Gastroesophageal sphincter (tissue), 4 donors: ENCODE measurements around the gene LHFPL2. TPM values are rescaled to one million over a fixed set of nuclear protein-coding genes. Genes with fewer than 3 reads are reported as not detected.

Experiments
- ATAC-seq: fragments of 150-250 bp; one replicate; pipeline ENCODE4 v1.9.1; 2016; ENCODE audit warnings: mild to moderate bottlenecking, moderate library complexity
- H3K27ac ChIP-seq, 4 donors: fragments of 200-600 bp; sonication (generic) in 3 of 4; 1 replicate in 3 of 4; 2 replicates in 1 of 4; pipeline ENCODE4 v1.5.1; 2016 to 2019
- H3K27me3 ChIP-seq: fragments of 200-600 bp; sonication (generic); one replicate; pipeline ENCODE4 v1.5.1; 2019
- H3K36me3 ChIP-seq, 2 donors: fragments of 200-600 bp; sonication (generic); one replicate each; pipeline ENCODE4 v1.5.1; 2019; ENCODE audit warnings: control low read depth in 1 of 2
- H3K4me1 ChIP-seq, 3 donors: fragments of 200-600 bp; sonication (generic); 1 replicate in 2 of 3; 2 replicates in 1 of 3; pipeline ENCODE4 v1.5.1; 2016 to 2019; ENCODE audit warnings: control low read depth in 2 of 3
- H3K4me3 ChIP-seq, 2 donors: fragments of 200-600 bp; sonication (generic); one replicate each; pipeline ENCODE4 v1.5.1; 2019; ENCODE audit warnings: mild to moderate bottlenecking in 1 of 2, moderate library complexity in 1 of 2
- H3K9me3 ChIP-seq, 3 donors: fragments of 200-600 bp; sonication (generic); one replicate each; pipeline ENCODE4 v1.5.1; 2017 to 2019; ENCODE audit warnings: control low read depth in 2 of 3
- EP300 ChIP-seq: sonication (generic); formaldehyde crosslinking; IDR thresholded peaks from one replicate; pipeline ENCODE4 v1.6.1; 2017; ENCODE audit warnings: antibody characterized with exemption, mild to moderate bottlenecking
- POLR2A ChIP-seq, 2 donors: fragments of 450-650 bp; IDR thresholded peaks; one replicate each; pipeline ENCODE4 v1.6.1; 2017; ENCODE audit warnings: antibody characterized with exemption in 2 of 2, mild to moderate bottlenecking in 2 of 2, moderate library complexity in 1 of 2
- POLR2AphosphoS5 ChIP-seq: sonication (generic); formaldehyde crosslinking; IDR thresholded peaks from one replicate; pipeline ENCODE4 v1.6.1; 2017; ENCODE audit warnings: antibody characterized with exemption
- WGBS, 2 donors: methylation state at CpG; one replicate each; pipeline ENCODE4 v1.1.5; 2018; ENCODE audit warnings: low coverage in 1 of 2; 5-methylcytosine and 5-hydroxymethylcytosine counted together
- total RNA-seq, 4 donors: library from RNA; depleted of rRNA; stranded (reverse); fragments of >200 nt; gene quantifications; one replicate each; pipeline ENCODE4 v1.1.0, GENCODE V29; 2016
- TF ChIP-seq, protein P1 (sequence below), 4 experiments: fragments of 200-600 bp in 2 of 4; fragments of 450-650 bp in 2 of 4; sonication (generic) in 1 of 4; IDR thresholded peaks; one replicate each; pipeline ENCODE4 v1.5.1; 2017 to 2019; ENCODE audit warnings: antibody characterized with exemption in 4 of 4, mild to moderate bottlenecking in 2 of 4, moderate library complexity in 2 of 4

Gene LHFPL2
- total RNA-seq, 4 donors from 2014 or later: 14.9 to 44.2 (median 39.3) TPM

DNA sequence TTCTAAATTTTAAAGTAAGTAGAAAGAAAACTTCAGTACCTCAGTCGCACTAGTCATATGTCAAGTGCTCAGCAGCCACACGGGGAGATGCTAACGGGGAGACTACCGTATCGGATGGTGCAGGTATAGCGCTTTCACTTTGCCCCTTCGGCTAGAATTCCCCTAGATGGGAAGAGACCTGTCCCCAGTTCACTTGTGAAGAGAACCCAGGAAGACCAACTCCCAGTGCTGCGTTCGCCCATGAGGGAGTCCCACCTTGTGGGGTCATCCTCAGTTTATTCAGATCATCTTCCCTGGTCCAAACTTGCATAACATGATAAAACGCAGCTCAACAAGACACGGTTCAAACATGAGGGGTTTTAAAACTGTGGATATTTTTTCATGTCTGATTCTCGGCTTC, 87.3 kb downstream of the LHFPL2 start:
- no peak for ATAC-seq
- TF ChIP-seq POLR2AphosphoS5 (no peak), EP300 (no peak)
- no peaks in the 10 kb centered on the region for H3K36me3 ChIP-seq
- no peak overlapping the region for H3K27ac ChIP-seq
- H3K27me3 ChIP-seq: no peaks in the 10 kb centered on the region
- H3K9me3 ChIP-seq: no peaks in the 10 kb centered on the region
- 95% methylated on average over 7 to 12 of the region's 12 CpGs for WGBS, 2 donors
- peaks cover 0 to 6% (median 0%) of the 10 kb centered on the region in 3 donors for H3K4me1 ChIP-seq
- H3K4me3 ChIP-seq: no peak overlapping the region

DNA sequence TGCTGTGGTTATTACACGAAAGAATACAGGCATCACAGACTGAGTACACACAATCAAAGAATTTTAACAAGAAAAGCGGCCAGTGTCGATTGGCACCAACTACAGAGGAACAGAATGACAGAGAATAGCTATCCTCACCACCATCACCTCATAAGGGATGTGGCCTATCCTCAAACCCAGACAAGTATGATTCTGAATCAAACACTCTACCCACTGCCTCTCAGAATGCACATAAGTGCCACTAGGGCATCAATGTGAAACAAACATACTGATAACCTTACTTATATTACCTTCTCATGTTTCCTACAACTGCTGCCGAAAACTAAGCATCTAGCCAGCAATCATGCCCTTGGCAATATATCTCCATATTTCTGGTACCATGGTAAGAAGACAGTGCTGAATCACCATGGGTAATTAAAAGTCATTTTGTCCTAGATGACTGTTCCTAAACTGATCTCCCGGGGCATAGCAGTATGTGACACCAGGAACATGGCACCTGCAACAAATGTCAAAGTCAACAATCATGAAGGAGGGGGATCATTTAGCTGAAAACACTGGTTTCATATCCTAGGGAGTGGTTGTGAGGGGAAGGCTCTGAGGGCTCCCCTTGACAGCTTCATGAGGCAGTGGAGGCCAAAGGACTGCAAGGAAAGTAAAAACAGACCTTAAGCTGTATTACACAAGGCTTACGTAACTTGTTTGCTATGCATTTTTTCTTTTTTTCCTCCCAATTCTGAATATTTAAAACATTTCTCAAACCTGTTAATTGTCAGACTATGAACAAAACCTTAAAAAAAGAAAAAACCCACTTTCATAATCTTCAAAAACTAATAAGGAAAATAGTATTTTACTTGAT, 88.3 kb downstream of the LHFPL2 start:
- no peak for ATAC-seq
- peaks cover 0 to 5% (median 0%) of the 10 kb centered on the region in 3 donors for H3K4me1 ChIP-seq
- TF ChIP-seq POLR2AphosphoS5 (no peak), POLR2A (IDR thresholded peaks at IDR 0.05) (no peak), EP300 (no peak)
- TF ChIP-seq, protein P1, sequence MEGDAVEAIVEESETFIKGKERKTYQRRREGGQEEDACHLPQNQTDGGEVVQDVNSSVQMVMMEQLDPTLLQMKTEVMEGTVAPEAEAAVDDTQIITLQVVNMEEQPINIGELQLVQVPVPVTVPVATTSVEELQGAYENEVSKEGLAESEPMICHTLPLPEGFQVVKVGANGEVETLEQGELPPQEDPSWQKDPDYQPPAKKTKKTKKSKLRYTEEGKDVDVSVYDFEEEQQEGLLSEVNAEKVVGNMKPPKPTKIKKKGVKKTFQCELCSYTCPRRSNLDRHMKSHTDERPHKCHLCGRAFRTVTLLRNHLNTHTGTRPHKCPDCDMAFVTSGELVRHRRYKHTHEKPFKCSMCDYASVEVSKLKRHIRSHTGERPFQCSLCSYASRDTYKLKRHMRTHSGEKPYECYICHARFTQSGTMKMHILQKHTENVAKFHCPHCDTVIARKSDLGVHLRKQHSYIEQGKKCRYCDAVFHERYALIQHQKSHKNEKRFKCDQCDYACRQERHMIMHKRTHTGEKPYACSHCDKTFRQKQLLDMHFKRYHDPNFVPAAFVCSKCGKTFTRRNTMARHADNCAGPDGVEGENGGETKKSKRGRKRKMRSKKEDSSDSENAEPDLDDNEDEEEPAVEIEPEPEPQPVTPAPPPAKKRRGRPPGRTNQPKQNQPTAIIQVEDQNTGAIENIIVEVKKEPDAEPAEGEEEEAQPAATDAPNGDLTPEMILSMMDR (IDR thresholded peaks at IDR 0.05): no peak
- H3K27me3 ChIP-seq: no peaks in the 10 kb centered on the region
- no peak overlapping the region for H3K27ac ChIP-seq
- no peak overlapping the region for H3K4me3 ChIP-seq
- WGBS, 2 donors: 98% methylated on average over 5 to 6 of the region's 6 CpGs
- no peaks in the 10 kb centered on the region for H3K9me3 ChIP-seq
- H3K36me3 ChIP-seq: no peaks in the 10 kb centered on the region

DNA sequence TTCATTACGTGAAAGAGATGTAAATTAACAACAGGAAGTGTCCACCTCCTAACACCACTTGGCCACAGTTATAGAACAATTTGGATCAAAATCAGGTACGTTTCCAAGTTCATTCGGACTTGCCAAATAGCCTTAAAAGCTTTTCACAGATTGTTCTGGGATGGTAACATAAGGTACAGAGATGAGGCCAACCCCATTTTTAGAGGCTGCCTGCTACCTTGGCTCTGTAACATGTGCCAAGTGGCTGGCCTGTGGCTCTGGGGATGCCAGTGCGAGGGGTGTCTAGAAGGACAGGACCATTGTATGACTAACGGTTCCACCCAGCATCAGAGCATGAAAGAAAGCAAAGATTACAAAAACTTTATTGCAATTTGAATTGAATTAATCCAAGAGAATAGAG, 91.0 kb downstream of the LHFPL2 start:
- ATAC-seq: no peak
- Histone ChIP-seq H3K36me3 (no peaks in the 10 kb centered on the region), H3K27ac (no peak overlapping the region), H3K27me3 (no peaks in the 10 kb centered on the region), H3K4me3 (no peak overlapping the region), H3K4me1 (peaks cover 0 to 16% (median 0%) of the 10 kb centered on the region in 3 donors), H3K9me3 (no peaks in the 10 kb centered on the region)
- TF ChIP-seq POLR2A (IDR thresholded peaks at IDR 0.05): no peak
- TF ChIP-seq, protein P1 (IDR thresholded peaks at IDR 0.05): no peak
- no peak for TF ChIP-seq POLR2AphosphoS5
- no peak for TF ChIP-seq EP300
- 61 to 80% methylated on average over 3 to 5 of the region's 5 CpGs for WGBS, 2 donors

DNA sequence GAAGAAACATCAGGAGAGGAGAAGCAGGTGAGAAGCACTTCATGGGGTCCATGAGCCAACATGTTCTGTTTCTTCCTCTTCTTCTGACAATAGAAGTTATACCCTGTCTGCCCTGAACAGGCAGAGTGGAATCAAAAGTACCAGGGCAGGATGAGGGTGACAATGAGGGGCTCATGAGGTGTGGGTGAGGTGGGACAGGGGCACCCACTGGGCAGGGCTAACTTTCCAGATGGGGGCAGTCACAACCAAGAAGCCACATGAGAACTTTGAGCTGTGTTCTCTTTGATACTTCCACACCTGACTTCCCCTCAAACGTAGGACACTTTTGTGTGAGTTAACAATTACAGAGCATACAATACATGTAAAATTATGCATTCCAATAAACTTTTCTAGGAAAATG, 92.7 kb downstream of the LHFPL2 start:
- ATAC-seq: no peak
- no peak for TF ChIP-seq POLR2AphosphoS5
- TF ChIP-seq, protein P1 (IDR thresholded peaks at IDR 0.05): peak in 1 of 4 experiments; percentile 7
- Histone ChIP-seq H3K27me3 (no peaks in the 10 kb centered on the region), H3K4me1 (peaks cover 0 to 21% (median 0%) of the 10 kb centered on the region in 3 donors), H3K27ac (no peak overlapping the region), H3K4me3 (no peak overlapping the region), H3K36me3 (no peaks in the 10 kb centered on the region), H3K9me3 (no peaks in the 10 kb centered on the region)
- WGBS, 2 donors: 80% methylated on average over 1 of the region's 1 CpG

DNA sequence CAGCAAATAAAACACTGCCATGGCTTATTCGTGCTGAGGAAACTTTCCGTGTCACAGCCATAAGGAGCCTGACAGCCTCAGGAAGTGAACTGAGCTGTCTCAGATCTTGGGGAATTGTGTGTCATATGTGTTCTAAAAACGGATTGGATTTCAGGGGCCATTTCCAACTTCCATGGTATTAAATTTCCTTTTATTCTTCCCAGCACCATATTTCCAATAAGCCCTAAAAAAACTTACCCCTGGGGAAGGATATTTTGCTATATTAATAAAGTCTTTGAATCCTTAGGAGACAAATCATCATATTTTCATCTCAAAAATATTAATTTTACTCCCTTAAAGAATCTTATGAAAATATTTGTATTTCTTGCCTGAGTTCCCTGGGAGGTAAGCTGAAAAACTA, 93.9 kb downstream of the LHFPL2 start:
- no peaks in the 10 kb centered on the region for H3K9me3 ChIP-seq
- TF ChIP-seq POLR2AphosphoS5 (no peak), EP300 (no peak), POLR2A (IDR thresholded peaks at IDR 0.05) (no peak)
- TF ChIP-seq, protein P1 (IDR thresholded peaks at IDR 0.05): no peak
- no peaks in the 10 kb centered on the region for H3K27me3 ChIP-seq
- no peak for ATAC-seq
- WGBS, 2 donors: 76 to 79% methylated on average over 3 of the region's 3 CpGs
- peaks cover 0 to 28% (median 0%) of the 10 kb centered on the region in 3 donors for H3K4me1 ChIP-seq
- no peak overlapping the region for H3K27ac ChIP-seq
- no peak overlapping the region for H3K4me3 ChIP-seq
- H3K36me3 ChIP-seq: no peaks in the 10 kb centered on the region
